ENCODE measurements around the gene ANKS1B.

ANKS1B gene

GRCh38 chr12:98935847-98936246 is 1048.9 kb downstream of the ANKS1B start:
- ChIA-PET CTCF (no interaction called here), POLR2A (no interaction called here)
- Histone ChIP-seq H3K36me3 (ENCODE audit: control insufficient read depth in 2 of 2, insufficient read depth in 1 of 2, low read length in 2 of 2) (no peaks in the 10 kb centered on the region), H3K4me1 (ENCODE audit: control insufficient read depth, insufficient read depth, low read length) (no peaks in the 10 kb centered on the region), H3K4me3 (ENCODE audit: low read depth, low read length) (no peak overlapping the region), H3K9me3 (ENCODE audit: control insufficient read depth, insufficient read depth, low read depth, low read length) (no peaks in the 10 kb centered on the region), H3K27ac (ENCODE audit: extremely low read depth, low read depth, low read length) (no peak overlapping the region)
- TF ChIP-seq ZNF837 (tag by site-specific recombination; IDR thresholded peaks at IDR 0.05), result no peak
- TF ChIP-seq ZNF121 (tag by site-specific recombination; IDR thresholded peaks at IDR 0.05), result no peak
- TF ChIP-seq ZNF449 (tag by site-specific recombination; IDR thresholded peaks at IDR 0.05), result no peak
- TF ChIP-seq, protein P1, sequence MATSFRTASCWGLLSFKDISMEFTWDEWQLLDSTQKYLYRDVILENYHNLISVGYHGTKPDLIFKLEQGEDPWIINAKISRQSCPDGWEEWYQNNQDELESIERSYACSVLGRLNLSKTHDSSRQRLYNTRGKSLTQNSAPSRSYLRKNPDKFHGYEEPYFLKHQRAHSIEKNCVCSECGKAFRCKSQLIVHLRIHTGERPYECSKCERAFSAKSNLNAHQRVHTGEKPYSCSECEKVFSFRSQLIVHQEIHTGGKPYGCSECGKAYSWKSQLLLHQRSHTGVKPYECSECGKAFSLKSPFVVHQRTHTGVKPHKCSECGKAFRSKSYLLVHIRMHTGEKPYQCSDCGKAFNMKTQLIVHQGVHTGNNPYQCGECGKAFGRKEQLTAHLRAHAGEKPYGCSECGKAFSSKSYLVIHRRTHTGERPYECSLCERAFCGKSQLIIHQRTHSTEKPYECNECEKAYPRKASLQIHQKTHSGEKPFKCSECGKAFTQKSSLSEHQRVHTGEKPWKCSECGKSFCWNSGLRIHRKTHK (tag by site-specific recombination; IDR thresholded peaks at IDR 0.05), result no peak
- TF ChIP-seq ZNF629 (tag by site-specific recombination; IDR thresholded peaks at IDR 0.05), result no peak
- no peak for TF ChIP-seq GLI2 (tag by site-specific recombination; IDR thresholded peaks at IDR 0.05; ENCODE audit: borderline replicate concordance, low read depth)
- TF ChIP-seq ZNF664 (tag by site-specific recombination; IDR thresholded peaks at IDR 0.05), result no peak
- TF ChIP-seq ZBTB17 (tag by site-specific recombination; IDR thresholded peaks at IDR 0.05), result no peak
- TF ChIP-seq ZNF791 (tag by site-specific recombination; IDR thresholded peaks at IDR 0.05), result no peak
- TF ChIP-seq HOXC10 (CRISPR knock-in tag; IDR thresholded peaks at IDR 0.05), result no peak
- TF ChIP-seq, protein P2, sequence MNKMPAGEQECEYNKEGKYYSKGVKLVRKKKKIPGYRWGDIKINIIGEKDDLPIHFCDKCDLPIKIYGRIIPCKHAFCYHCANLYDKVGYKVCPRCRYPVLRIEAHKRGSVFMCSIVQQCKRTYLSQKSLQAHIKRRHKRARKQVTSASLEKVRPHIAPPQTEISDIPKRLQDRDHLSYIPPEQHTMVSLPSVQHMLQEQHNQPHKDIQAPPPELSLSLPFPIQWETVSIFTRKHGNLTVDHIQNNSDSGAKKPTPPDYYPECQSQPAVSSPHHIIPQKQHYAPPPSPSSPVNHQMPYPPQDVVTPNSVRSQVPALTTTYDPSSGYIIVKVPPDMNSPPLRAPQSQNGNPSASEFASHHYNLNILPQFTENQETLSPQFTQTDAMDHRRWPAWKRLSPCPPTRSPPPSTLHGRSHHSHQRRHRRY (tag by site-specific recombination; IDR thresholded peaks at IDR 0.05), result no peak
- TF ChIP-seq ZNF433 (tag by site-specific recombination; IDR thresholded peaks at IDR 0.05; ENCODE audit: low read depth), result no peak
- TF ChIP-seq ZNF473 (tag by site-specific recombination; IDR thresholded peaks at IDR 0.05), result no peak
- no peak for TF ChIP-seq ZNF292 (tag by site-specific recombination; IDR thresholded peaks at IDR 0.05; ENCODE audit: borderline replicate concordance, low read depth)
- no peak for TF ChIP-seq ZNF658 (tag by site-specific recombination; IDR thresholded peaks at IDR 0.05)
- TF ChIP-seq ZNF513 (tag by site-specific recombination; IDR thresholded peaks at IDR 0.05), result no peak
- no peak for TF ChIP-seq ZNF704 (tag by site-specific recombination; IDR thresholded peaks at IDR 0.05)
- TF ChIP-seq ZNF549 (tag by site-specific recombination; IDR thresholded peaks at IDR 0.05), result no peak
- no peak for TF ChIP-seq SP3 (tag by site-specific recombination; IDR thresholded peaks at IDR 0.05)

GRCh38 chr12:98922871-98923270 is 1061.9 kb downstream of the ANKS1B start:
- ChIA-PET POLR2A (no interaction called here), CTCF (no interaction called here)
- no peak for TF ChIP-seq KLF1 (tag by site-specific recombination; IDR thresholded peaks at IDR 0.05)
- TF ChIP-seq SETDB1 (IDR thresholded peaks at IDR 0.05; ENCODE audit: insufficient read length, low read length), result no peak
- no peak for TF ChIP-seq ZNF324 (tag by site-specific recombination; IDR thresholded peaks at IDR 0.05)
- Histone ChIP-seq H3K4me3 (ENCODE audit: low read depth, low read length) (no peak overlapping the region), H3K4me1 (ENCODE audit: control insufficient read depth, insufficient read depth, low read length) (no peaks in the 10 kb centered on the region), H3K27ac (ENCODE audit: extremely low read depth, low read depth, low read length) (no peak overlapping the region), H3K9me3 (ENCODE audit: control insufficient read depth, insufficient read depth, low read depth, low read length) (no peaks in the 10 kb centered on the region), H3K36me3 (ENCODE audit: control insufficient read depth in 2 of 2, insufficient read depth in 1 of 2, low read length in 2 of 2) (no peaks in the 10 kb centered on the region)

All from HEK293 (cell line).